Measurements from ENCODE around the gene HOXA6. TPM values are rescaled to one million over a fixed set of nuclear protein-coding genes. Genes with fewer than 3 reads are reported as not detected.

The HOXA6 gene
- total RNA-seq, 1 donor from 2014 or later: 6.5 TPM

DNA sequence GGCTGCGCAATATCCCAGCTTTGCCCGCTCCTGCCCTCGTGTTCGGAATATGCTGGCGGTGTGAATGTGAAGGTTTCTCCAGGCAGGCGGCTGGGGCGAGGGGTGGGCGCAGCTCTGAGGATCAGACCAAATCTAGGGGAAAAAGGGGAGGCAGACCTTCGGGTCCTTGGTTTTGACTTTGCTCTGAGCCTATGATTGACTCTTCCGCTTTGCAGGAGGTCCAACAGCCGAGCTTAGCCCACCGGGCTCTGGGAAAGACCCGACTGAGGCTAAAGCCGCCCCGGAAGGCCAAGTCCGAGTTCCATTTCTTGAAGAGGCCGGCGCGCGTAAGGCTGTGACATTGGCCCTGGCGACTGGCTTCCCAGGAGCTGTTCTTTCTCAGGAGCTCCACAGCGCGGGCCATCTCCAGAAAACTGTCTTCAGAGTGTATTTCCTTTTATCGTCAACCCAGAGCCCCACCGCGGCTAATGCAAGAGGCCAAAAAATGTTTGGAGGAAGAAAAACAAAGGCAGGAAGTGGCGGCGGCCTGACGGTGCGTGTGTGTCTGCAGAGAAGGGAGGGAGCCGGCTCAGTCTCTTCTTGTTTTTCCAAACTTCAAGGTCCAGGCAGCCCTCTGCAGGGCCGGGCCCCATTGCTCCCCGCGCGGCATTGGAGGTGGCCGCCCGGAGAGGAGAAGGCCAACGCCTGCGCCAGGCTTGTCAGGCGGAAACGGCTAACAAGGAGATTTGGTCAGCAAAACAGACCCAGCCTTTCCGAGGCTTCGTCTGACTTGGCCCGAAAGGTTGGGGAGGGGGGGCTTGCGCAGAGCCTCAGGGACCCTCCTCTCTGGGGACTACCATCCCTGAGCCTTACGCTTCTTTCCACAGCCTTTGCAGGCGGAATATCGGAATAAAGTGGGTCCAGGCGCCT is 41.1 kb upstream of the HOXA6 start:
- H3K4me1 ChIP-seq: peaks cover 45% of the 10 kb centered on the region
- H3K27me3 ChIP-seq: peaks cover 100% of the 10 kb centered on the region
- no peak for ATAC-seq
- H3K9me3 ChIP-seq: no peaks in the 10 kb centered on the region
- intact Hi-C loops (cut with DNase I): no loop called here
- peak; percentile 67 for DNase-seq
- no peaks in the 10 kb centered on the region for H3K36me3 ChIP-seq
- no peak overlapping the region for H3K27ac ChIP-seq
- TF ChIP-seq, protein P1, sequence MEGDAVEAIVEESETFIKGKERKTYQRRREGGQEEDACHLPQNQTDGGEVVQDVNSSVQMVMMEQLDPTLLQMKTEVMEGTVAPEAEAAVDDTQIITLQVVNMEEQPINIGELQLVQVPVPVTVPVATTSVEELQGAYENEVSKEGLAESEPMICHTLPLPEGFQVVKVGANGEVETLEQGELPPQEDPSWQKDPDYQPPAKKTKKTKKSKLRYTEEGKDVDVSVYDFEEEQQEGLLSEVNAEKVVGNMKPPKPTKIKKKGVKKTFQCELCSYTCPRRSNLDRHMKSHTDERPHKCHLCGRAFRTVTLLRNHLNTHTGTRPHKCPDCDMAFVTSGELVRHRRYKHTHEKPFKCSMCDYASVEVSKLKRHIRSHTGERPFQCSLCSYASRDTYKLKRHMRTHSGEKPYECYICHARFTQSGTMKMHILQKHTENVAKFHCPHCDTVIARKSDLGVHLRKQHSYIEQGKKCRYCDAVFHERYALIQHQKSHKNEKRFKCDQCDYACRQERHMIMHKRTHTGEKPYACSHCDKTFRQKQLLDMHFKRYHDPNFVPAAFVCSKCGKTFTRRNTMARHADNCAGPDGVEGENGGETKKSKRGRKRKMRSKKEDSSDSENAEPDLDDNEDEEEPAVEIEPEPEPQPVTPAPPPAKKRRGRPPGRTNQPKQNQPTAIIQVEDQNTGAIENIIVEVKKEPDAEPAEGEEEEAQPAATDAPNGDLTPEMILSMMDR (IDR thresholded peaks at IDR 0.05): no peak
- H3K4me3 ChIP-seq: peak overlapping the region; percentile 25

GRCh38 chr7:27187475-27188385 is 40.2 kb upstream of the HOXA6 start:
- Histone ChIP-seq H3K4me1 (peaks cover 46% of the 10 kb centered on the region), H3K27ac (no peak overlapping the region), H3K36me3 (no peaks in the 10 kb centered on the region), H3K9me3 (no peaks in the 10 kb centered on the region), H3K27me3 (peaks cover 100% of the 10 kb centered on the region), H3K4me3 (peak overlapping the region; percentile 25)
- ATAC-seq (no peak), DNase-seq (peak; percentile 57)
- intact Hi-C loops (cut with DNase I): no loop called here
- TF ChIP-seq, protein P1 (IDR thresholded peaks at IDR 0.05): no peak

- Histone ChIP-seq H3K36me3 (no peaks in the 10 kb centered on the region), H3K4me3 (no peak overlapping the region)
- no peak for ATAC-seq
These were observed 39.3 kb upstream of the HOXA6 start for GRCh38 chr7:27186668-27187474.

GRCh38 chr7:27185854-27186667 is 38.5 kb upstream of the HOXA6 start:
- H3K4me3 ChIP-seq: no peak overlapping the region
- TF ChIP-seq, protein P1 (IDR thresholded peaks at IDR 0.05): no peak
- H3K36me3 ChIP-seq: no peaks in the 10 kb centered on the region
- H3K4me1 ChIP-seq: peaks cover 41% of the 10 kb centered on the region
- intact Hi-C loops (cut with DNase I): no loop called here
- H3K27me3 ChIP-seq: peaks cover 100% of the 10 kb centered on the region
- no peak overlapping the region for H3K27ac ChIP-seq
- H3K9me3 ChIP-seq: no peaks in the 10 kb centered on the region
- DNase-seq (peak; percentile 31), ATAC-seq (no peak)

More at GRCh38 chr7:27186668-27187474, 39.3 kb upstream of the HOXA6 start:
- Histone ChIP-seq H3K27ac (no peak overlapping the region), H3K27me3 (peaks cover 100% of the 10 kb centered on the region), H3K4me1 (peaks cover 41% of the 10 kb centered on the region), H3K9me3 (no peaks in the 10 kb centered on the region)
- TF ChIP-seq, protein P1 (IDR thresholded peaks at IDR 0.05): no peak
- intact Hi-C loops (cut with DNase I): no loop called here
- DNase-seq: no peak
